ENCODE measurements around the gene GNAS.
A peak's percentile ranks its signal among the peaks of the same experiment; 100 is the strongest.

DNA sequence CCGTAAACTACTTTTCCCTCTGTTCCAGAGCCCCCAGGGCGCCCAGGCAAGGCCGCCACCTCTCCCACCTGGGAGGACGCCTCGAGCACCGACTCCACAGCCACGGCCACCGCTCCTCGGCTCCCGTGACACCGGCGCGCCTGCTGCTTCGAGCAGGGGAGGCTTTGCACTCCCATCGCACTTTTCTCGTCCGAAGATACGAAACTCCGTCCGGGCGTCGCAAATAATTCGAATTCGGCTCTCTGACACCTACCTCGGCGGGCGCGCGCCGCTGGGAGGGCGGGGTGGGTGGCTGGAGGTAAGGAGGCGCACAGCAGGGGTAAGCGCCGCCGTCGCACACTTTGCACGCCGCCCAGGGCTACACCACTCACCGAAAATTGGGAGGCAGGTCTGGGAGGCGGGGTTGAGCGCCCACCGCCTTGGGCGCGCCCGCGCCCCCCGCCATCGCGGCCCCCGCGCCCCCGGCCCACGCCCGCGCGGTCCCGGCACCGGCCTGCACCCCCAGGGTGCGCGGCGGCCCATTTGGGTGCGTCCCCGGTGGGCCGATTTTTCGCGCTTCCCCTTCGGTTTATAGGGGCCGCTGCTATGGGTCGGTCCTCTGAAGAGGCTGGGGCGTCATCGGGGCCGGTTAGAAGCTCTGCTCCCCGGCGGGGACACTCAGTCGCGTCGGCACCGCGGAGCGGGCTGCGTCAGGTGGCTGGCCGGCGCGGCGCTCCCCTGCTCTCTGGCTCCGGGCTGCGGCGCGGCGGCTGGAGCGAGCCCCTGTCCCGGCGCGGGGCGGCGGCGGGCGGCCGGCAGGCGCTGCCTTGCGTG lies 36.2 kb downstream of the GNAS start:
- TF ChIP-seq POLR2A (IDR thresholded peaks at IDR 0.05; ENCODE audit: low read length) = peak; percentile 96
- no peak for TF ChIP-seq GATA1 (IDR thresholded peaks at IDR 0.05; ENCODE audit: low read depth, low read length)
